HepG2 (cell line): ENCODE data around the gene PTPRM. TPM values are rescaled to one million over a fixed set of nuclear protein-coding genes. Genes with fewer than 3 reads are reported as not detected.

ENCODE experiments used
- ATAC-seq: fragments of 200-7000 bp; cut with Tn5 transposase; 3 replicates; pipeline ENCODE4 v1.9.1; 2020; ENCODE audit warnings: mild to moderate bottlenecking, moderate library complexity
- BruUV-seq: library from RNA; stranded (reverse); fragments of 400-500 nt; replicated peaks from 2 replicates; lab custom pipeline; 2021; lab: Mats Ljungman, UMichigan
- CTCF ChIA-PET: fragments of 300-600 bp; formaldehyde crosslinking; extraction: SDS; loops from one replicate; lab custom pipeline; 2021; ENCODE audit warnings: low total read pairs, inconsistent platforms, low intra/inter-chr PET ratio; lab: Yijun Ruan, JAX
- POLR2A ChIA-PET: fragments of 350-600 bp; sonication (Branson Sonifier 250); formaldehyde crosslinking; loops from one replicate; lab custom pipeline; 2020; ENCODE audit warnings: antibody characterized with exemption, inconsistent platforms; lab: Yijun Ruan, JAX
- DNase-seq: peaks from one replicate; pipeline ENCODE4 v3.0.0-alpha.2; 2015; ENCODE audit warnings: low spot score
- FAIRE-seq: peaks from 3 replicates; lab custom pipeline; 2011; peaks lifted over from hg19 to GRCh38; lab: Jason Lieb, UNC
- H2AFZ ChIP-seq: one replicate; pipeline ENCODE4 v1.6.1; 2011; ENCODE audit warnings: low read length, inconsistent platforms
- H3K27ac ChIP-seq: fragments of 300-600 bp; 3 replicates; pipeline ENCODE4 v1.8.0; 2011; ENCODE audit warnings: mixed run types, mild to moderate bottlenecking, mixed read lengths, low read length, inconsistent platforms; ENCODE audit not compliant: insufficient read depth; ENCODE audit errors: extremely low read length
- H3K27me3 ChIP-seq, 2 experiments: fragments of 200-600 bp in 1 of 2; 2 replicates in 1 of 2; 3 replicates in 1 of 2; pipeline versions ENCODE4 v1.6.0 to v1.8.0; 2011; ENCODE audit warnings: low read length in 2 of 2, mild to moderate bottlenecking in 2 of 2, moderate library complexity in 2 of 2, inconsistent platforms in 1 of 2; ENCODE audit not compliant: insufficient read depth in 2 of 2, control insufficient read depth in 1 of 2
- H3K36me3 ChIP-seq, 2 experiments: fragments of 200-600 bp in 1 of 2; replicated peaks in 1 of 2; 2 replicates in 1 of 2; 3 replicates in 1 of 2; pipeline versions ENCODE4 v1.5.1 to v1.8.0; 2011; ENCODE audit warnings: low read length in 2 of 2, inconsistent platforms in 1 of 2; ENCODE audit not compliant: insufficient read depth in 2 of 2, control insufficient read depth in 1 of 2
- H3K4me1 ChIP-seq: 2 replicates; pipeline ENCODE4 v1.5.1; 2012; ENCODE audit warnings: low read length, inconsistent platforms; ENCODE audit not compliant: insufficient read depth
- H3K4me2 ChIP-seq: 2 replicates; pipeline ENCODE4 v1.6.0; 2011; ENCODE audit warnings: low read depth, low read length, inconsistent platforms
- H3K4me3 ChIP-seq, 3 experiments: fragments of 200-600 bp in 1 of 3; sonication (generic), shearing (Covaris generic) in 1 of 3; replicated peaks in 1 of 3; 2 replicates each; pipeline ENCODE4 v1.5.1; 2011 to 2016; ENCODE audit warnings: low read length in 3 of 3, inconsistent platforms in 2 of 3, low read depth in 2 of 3, mild to moderate bottlenecking in 2 of 3, control low read depth in 1 of 3, mixed read lengths in 1 of 3; ENCODE audit not compliant: insufficient read depth in 1 of 3
- H3K79me2 ChIP-seq: one replicate; pipeline ENCODE4 v1.6.1; 2011; ENCODE audit warnings: low read length, inconsistent platforms; ENCODE audit not compliant: insufficient read depth
- H3K9ac ChIP-seq: 2 replicates; pipeline ENCODE4 v1.6.0; 2011; ENCODE audit warnings: mild to moderate bottlenecking, low read depth, low read length, inconsistent platforms; ENCODE audit not compliant: insufficient read depth
- H3K9me3 ChIP-seq: 2 replicates; pipeline ENCODE4 v1.5.1; 2012; ENCODE audit warnings: mild to moderate bottlenecking, low read length
- H4K20me1 ChIP-seq: 2 replicates; pipeline ENCODE4 v1.6.0; 2011; ENCODE audit warnings: inconsistent platforms, mild to moderate bottlenecking, low read length, moderate library complexity; ENCODE audit not compliant: insufficient read depth
- CENPX ChIP-seq: sonication (generic); formaldehyde crosslinking; IDR thresholded peaks from 2 replicates; pipeline ENCODE4 v1.9.0; 2021; ENCODE audit warnings: mild to moderate bottlenecking, missing genetic modification reagents, moderate library complexity
- HNRNPL ChIP-seq: fragments of 200-400 bp; formaldehyde crosslinking; IDR thresholded peaks from 2 replicates; pipeline ENCODE4 v1.6.1; 2017; ENCODE audit warnings: mild to moderate bottlenecking, low read depth, low read length
- PITX1 ChIP-seq: sonication (generic); formaldehyde crosslinking; IDR thresholded peaks from 2 replicates; pipeline ENCODE4 v1.5.1; 2020; ENCODE audit warnings: mild to moderate bottlenecking, missing genetic modification reagents
- PRDM10 ChIP-seq: sonication (generic); formaldehyde crosslinking; IDR thresholded peaks from 2 replicates; pipeline ENCODE4 v1.4.0; 2020; ENCODE audit warnings: low read depth, missing genetic modification reagents
- PRPF4 ChIP-seq: fragments of 200-400 bp; formaldehyde crosslinking; IDR thresholded peaks from 2 replicates; pipeline ENCODE4 v1.6.1; 2016; ENCODE audit warnings: low read length, low read depth; ENCODE audit not compliant: poor library complexity, severe bottlenecking
- SMAD3 ChIP-seq: sonication (generic); formaldehyde crosslinking; IDR thresholded peaks from 2 replicates; pipeline ENCODE4 v1.4.0; 2020; ENCODE audit warnings: missing genetic modification reagents
- SRY ChIP-seq: sonication (generic); formaldehyde crosslinking; IDR thresholded peaks from 2 replicates; pipeline ENCODE4 v1.8.0; 2022; ENCODE audit warnings: mild to moderate bottlenecking, missing genetic modification reagents
- ZNF574 ChIP-seq: sonication (generic); formaldehyde crosslinking; IDR thresholded peaks from 2 replicates; pipeline ENCODE4 v1.4.0; 2020; ENCODE audit warnings: missing genetic modification reagents
- WGBS: methylation state at CpG from one replicate; pipeline ENCODE4 v1.1.6; 2017; ENCODE audit warnings: low lambda C conversion rate; 5-methylcytosine and 5-hydroxymethylcytosine counted together
- in situ Hi-C: cut with HindIII; loops from 2 replicates; pipeline ENCODE4 v1.10.0; 2017; ENCODE audit warnings: low pct_unique_long_range_greater_than_20kb; ENCODE audit not compliant: extremely low pct_ligation_motif_present
- intact Hi-C: fragments of 100-400 bp; cut with micrococcal nuclease; formaldehyde crosslinking; loops from one replicate; pipeline ENCODE4 v1.10.0; 2022; ENCODE audit not compliant: unreplicated experiment
- polyA plus RNA-seq, 8 experiments: library from polyadenylated mRNA; depleted of rRNA in 3 of 8; stranded (reverse) in 7 of 8; unstranded in 1 of 8; fragments of >200 nt; fragmentation: Illumina TruSeq in 4 of 8; extraction: Trizol in 4 of 8; gene quantifications; 2 replicates each; pipeline versions ENCODE4 v1.2.1 to v1.2.3, GENCODE V29; 2011 to 2016; ENCODE audit warnings: low read depth in 4 of 8, missing spikeins in 1 of 8, mixed read lengths in 1 of 8; ENCODE audit not compliant: insufficient read depth in 1 of 8
- total RNA-seq, 5 experiments: library from RNA; depleted of rRNA; stranded (reverse); fragments of >200 nt; fragmentation: Illumina TruSeq; extraction: Trizol; gene quantifications; 2 replicates each; pipeline ENCODE4 v1.2.3, GENCODE V29; 2016; ENCODE audit warnings: low read depth in 1 of 5
- TF ChIP-seq, protein P1 (sequence below): sonication (generic); formaldehyde crosslinking; IDR thresholded peaks from 2 replicates; pipeline ENCODE4 v1.4.0; 2020; ENCODE audit warnings: missing genetic modification reagents

The PTPRM gene
- total and polyA plus RNA-seq, 2 of the 13 experiments (the other 11 are each of a cell fraction or from before 2014, with no cell fraction given), result 12.6 to 108 TPM

- H3K27me3 ChIP-seq, result no peaks in the 10 kb centered on the region
- no peak overlapping the region for H3K4me2 ChIP-seq
- no peak overlapping the region for H3K27ac ChIP-seq
- BruUV-seq, result no TSS peak
- H3K36me3 ChIP-seq, result 0 out of 5 replicates have a peak, but pooled peaks cover 0 to 4% of the 10 kb centered on the region in 2 experiments
- peaks cover 31% of the 10 kb centered on the region for H3K4me1 ChIP-seq
- no peak for DNase-seq
- no peak overlapping the region for H2AFZ ChIP-seq
- POLR2A ChIA-PET, result interaction anchor here (1.8 kb wide), 1 partner anchor 176 kb away, joined by 4 read pairs; no protein-coding TSS in a partner anchor
- 93% methylated on average over 3 of the region's 3 CpGs for WGBS
- H3K9ac ChIP-seq, result no peak overlapping the region
- TF ChIP-seq HNRNPL, result no peak
- no peak for TF ChIP-seq PITX1 (CRISPR knock-in tag)
- TF ChIP-seq PRPF4, result no peak
- no peak for TF ChIP-seq CENPX (CRISPR knock-in tag)
- no peak for TF ChIP-seq ZNF574 (CRISPR knock-in tag)
- no peak for TF ChIP-seq SMAD3
- no peak for TF ChIP-seq PRDM10 (CRISPR knock-in tag)
- TF ChIP-seq, protein P1, sequence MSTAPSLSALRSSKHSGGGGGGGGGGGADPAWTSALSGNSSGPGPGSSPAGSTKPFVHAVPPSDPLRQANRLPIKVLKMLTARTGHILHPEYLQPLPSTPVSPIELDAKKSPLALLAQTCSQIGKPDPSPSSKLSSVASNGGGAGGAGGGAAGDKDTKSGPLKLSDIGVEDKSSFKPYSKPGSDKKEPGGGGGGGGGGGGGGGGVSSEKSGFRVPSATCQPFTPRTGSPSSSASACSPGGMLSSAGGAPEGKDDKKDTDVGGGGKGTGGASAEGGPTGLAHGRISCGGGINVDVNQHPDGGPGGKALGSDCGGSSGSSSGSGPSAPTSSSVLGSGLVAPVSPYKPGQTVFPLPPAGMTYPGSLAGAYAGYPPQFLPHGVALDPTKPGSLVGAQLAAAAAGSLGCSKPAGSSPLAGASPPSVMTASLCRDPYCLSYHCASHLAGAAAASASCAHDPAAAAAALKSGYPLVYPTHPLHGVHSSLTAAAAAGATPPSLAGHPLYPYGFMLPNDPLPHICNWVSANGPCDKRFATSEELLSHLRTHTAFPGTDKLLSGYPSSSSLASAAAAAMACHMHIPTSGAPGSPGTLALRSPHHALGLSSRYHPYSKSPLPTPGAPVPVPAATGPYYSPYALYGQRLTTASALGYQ (CRISPR knock-in tag), result no peak
- TF ChIP-seq SRY (CRISPR knock-in tag), result no peak
- ATAC-seq, result no peak
- intact Hi-C loops, result loop anchor here (10.0 kb wide), 1 partner anchor 345 kb away; no protein-coding TSS in a partner anchor
- FAIRE-seq, result no peak
- peaks cover 46% of the 10 kb centered on the region for H3K79me2 ChIP-seq
- peaks cover 2% of the 10 kb centered on the region; the same call in 1 of the 2 replicates for H4K20me1 ChIP-seq
- CTCF ChIA-PET, result no interaction called here
- H3K9me3 ChIP-seq, result no peaks in the 10 kb centered on the region
- H3K4me3 ChIP-seq, result no peak overlapping the region
- in situ Hi-C loops, result no loop called here
Observed at GRCh38 chr18:7579176-7579917, 12.2 kb downstream of the PTPRM start.
